K562 (cell line): Measurements from ENCODE around the gene TMIGD1. TPM values are rescaled to one million over a fixed set of nuclear protein-coding genes. Genes with fewer than 3 reads are reported as not detected.

Experiments
- BACH1 ChIP-seq: fragments of 200-800 bp; sonication (Bioruptor generic); IDR thresholded peaks from 2 replicates; pipeline ENCODE4 v1.6.1; 2016; ENCODE audit warnings: missing genetic modification characterization, missing compliant biosample characterization
- ETV5 ChIP-seq: sonication (generic); formaldehyde crosslinking; IDR thresholded peaks from 2 replicates; pipeline ENCODE4 v1.4.0; 2020; ENCODE audit warnings: low read depth, mild to moderate bottlenecking, missing genetic modification reagents
- GTF2E2 ChIP-seq: fragments of 200-800 bp; sonication (Bioruptor generic); IDR thresholded peaks from 2 replicates; pipeline ENCODE4 v1.6.1; 2016; ENCODE audit warnings: missing genetic modification characterization, missing compliant biosample characterization
- MCM5 ChIP-seq: fragments of 450-650 bp; IDR thresholded peaks from 2 replicates; pipeline ENCODE4 v1.6.1; 2016; ENCODE audit warnings: low read depth
- NFIC ChIP-seq: fragments of 450-650 bp; IDR thresholded peaks from 2 replicates; pipeline ENCODE4 v1.6.1; 2017; ENCODE audit warnings: mild to moderate bottlenecking, inconsistent platforms
- PTTG1 ChIP-seq: fragments of 450-650 bp; IDR thresholded peaks from 2 replicates; pipeline ENCODE4 v1.6.1; 2016; ENCODE audit warnings: low read depth, mild to moderate bottlenecking, missing genetic modification characterization, missing compliant biosample characterization
- SMC3 ChIP-seq: conservative IDR thresholded peaks from 2 replicates; pipeline ENCODE4 v1.6.1; 2011; ENCODE audit warnings: low read depth, low read length, improper control_type of control experiment; ENCODE audit not compliant: insufficient read depth
- TCFL5 ChIP-seq: fragments of 250-450 bp; sonication (Bioruptor Pico); conservative IDR thresholded peaks from 2 replicates; pipeline ENCODE4 v1.6.1; 2021; ENCODE audit warnings: mild to moderate bottlenecking, moderate library complexity, matching md5 sums
- polyA plus RNA-seq, 8 experiments: library from polyadenylated mRNA; depleted of rRNA in 4 of 8; stranded (reverse) in 5 of 8; unstranded in 3 of 8; fragments of >200 nt; fragmentation: Nextera tagmentation in 2 of 8; fragmentation: Illumina TruSeq in 1 of 8; extraction: Ambion mirVana in 2 of 8; extraction: Trizol in 1 of 8; gene quantifications; 2 replicates each; pipeline versions ENCODE4 v1.2.1 to v1.2.3, GENCODE V29; 2011 to 2014; ENCODE audit warnings: inconsistent platforms in 1 of 8, missing spikeins in 1 of 8
- total RNA-seq, 7 experiments: library from RNA; depleted of rRNA in 6 of 7; stranded (reverse); fragments of >200 nt in 6 of 7; fragmentation: Illumina TruSeq in 2 of 7; extraction: Trizol in 2 of 7; gene quantifications; 2 replicates each; pipeline versions ENCODE4 v1.2.1 to v1.2.3, GENCODE V29; 2011 to 2021; ENCODE audit warnings: low replicate concordance in 1 of 7
- TF ChIP-seq, protein P1 (sequence below): fragments of 450-650 bp; conservative IDR thresholded peaks from 2 replicates; pipeline ENCODE4 v1.6.1; 2016; ENCODE audit warnings: missing genetic modification characterization, low read depth, mild to moderate bottlenecking, control low read depth, missing compliant biosample characterization
- TF ChIP-seq, protein P2 (sequence below): sonication (generic); formaldehyde crosslinking; IDR thresholded peaks from 2 replicates; pipeline ENCODE4 v1.8.1; 2023; ENCODE audit warnings: mild to moderate bottlenecking, missing genetic modification reagents

TMIGD1 gene
- total and polyA plus RNA-seq, 9 of the 15 experiments (the other 6 are each of a cell fraction or from before 2014, with no cell fraction given) = not detected

DNA sequence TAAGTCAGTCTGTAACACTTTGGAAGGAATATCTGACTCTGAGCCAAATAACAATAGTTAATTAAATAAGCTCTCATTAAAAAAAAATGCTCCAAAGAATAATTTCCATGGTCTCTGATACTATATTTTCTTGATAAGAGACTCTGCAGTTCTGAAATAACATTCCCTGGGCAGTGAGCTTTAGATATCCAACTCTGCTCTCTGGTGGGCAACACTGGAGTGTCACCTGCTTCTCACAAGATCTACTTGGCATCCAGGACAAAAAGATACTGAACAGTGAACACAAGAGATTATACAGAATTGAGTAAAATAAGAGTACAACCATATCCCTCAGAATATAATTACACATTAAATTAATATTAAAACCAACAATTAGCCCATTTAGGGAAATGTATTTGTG is 55.8 kb downstream of the TMIGD1 start (continued):
- TF ChIP-seq MCM5 = no peak
- no peak for TF ChIP-seq NFIC
- TF ChIP-seq ETV5 = no peak
- TF ChIP-seq SMC3 = 0 out of 2 replicates have a peak, but pooled peaks have one; percentile 23
- no peak for TF ChIP-seq BACH1
- TF ChIP-seq PTTG1 = no peak
- TF ChIP-seq, protein P1, sequence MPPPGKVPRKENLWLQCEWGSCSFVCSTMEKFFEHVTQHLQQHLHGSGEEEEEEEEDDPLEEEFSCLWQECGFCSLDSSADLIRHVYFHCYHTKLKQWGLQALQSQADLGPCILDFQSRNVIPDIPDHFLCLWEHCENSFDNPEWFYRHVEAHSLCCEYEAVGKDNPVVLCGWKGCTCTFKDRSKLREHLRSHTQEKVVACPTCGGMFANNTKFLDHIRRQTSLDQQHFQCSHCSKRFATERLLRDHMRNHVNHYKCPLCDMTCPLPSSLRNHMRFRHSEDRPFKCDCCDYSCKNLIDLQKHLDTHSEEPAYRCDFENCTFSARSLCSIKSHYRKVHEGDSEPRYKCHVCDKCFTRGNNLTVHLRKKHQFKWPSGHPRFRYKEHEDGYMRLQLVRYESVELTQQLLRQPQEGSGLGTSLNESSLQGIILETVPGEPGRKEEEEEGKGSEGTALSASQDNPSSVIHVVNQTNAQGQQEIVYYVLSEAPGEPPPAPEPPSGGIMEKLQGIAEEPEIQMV = no peak
- TF ChIP-seq TCFL5 (CRISPR knock-in tag) = no peak
- TF ChIP-seq GTF2E2 (tag) = no peak
- TF ChIP-seq, protein P2, sequence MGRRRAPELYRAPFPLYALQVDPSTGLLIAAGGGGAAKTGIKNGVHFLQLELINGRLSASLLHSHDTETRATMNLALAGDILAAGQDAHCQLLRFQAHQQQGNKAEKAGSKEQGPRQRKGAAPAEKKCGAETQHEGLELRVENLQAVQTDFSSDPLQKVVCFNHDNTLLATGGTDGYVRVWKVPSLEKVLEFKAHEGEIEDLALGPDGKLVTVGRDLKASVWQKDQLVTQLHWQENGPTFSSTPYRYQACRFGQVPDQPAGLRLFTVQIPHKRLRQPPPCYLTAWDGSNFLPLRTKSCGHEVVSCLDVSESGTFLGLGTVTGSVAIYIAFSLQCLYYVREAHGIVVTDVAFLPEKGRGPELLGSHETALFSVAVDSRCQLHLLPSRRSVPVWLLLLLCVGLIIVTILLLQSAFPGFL (CRISPR knock-in tag) = no peak
